ENCODE measurements around the gene WHRN.

The WHRN gene

GRCh38 chr9:114513055-114513958, 8.0 kb upstream of the WHRN start:
- no peak for DNase-seq

GRCh38 chr9:114511978-114512874, 7.0 kb upstream of the WHRN start:
- no peak for DNase-seq

GRCh38 chr9:114507726-114508125, 2.5 kb upstream of the WHRN start:
- no peak for DNase-seq

- no peak for DNase-seq
Measured at GRCh38 chr9:114506082-114506390, 763 bp upstream of the WHRN start.

GRCh38 chr9:114504341-114505186, 709 bp downstream of the WHRN start:
- peak; percentile 58 for DNase-seq

- no peak for DNase-seq
Measured at GRCh38 chr9:114503522-114504340, 1.5 kb downstream of the WHRN start.

- DNase-seq, result no peak
Measured at GRCh38 chr9:114503009-114503408, 2.3 kb downstream of the WHRN start.

- no peak for DNase-seq
Measured at GRCh38 chr9:114501796-114502682, 3.2 kb downstream of the WHRN start.

- DNase-seq, result no peak
Measured at GRCh38 chr9:114500697-114501292, 4.5 kb downstream of the WHRN start.

GRCh38 chr9:114499941-114500696, 5.2 kb downstream of the WHRN start:
- no peak for DNase-seq

- no peak for DNase-seq
Measured at GRCh38 chr9:114499528-114499927, 5.7 kb downstream of the WHRN start.

GRCh38 chr9:114497727-114498382, 7.4 kb downstream of the WHRN start:
- DNase-seq, result no peak

- no peak for DNase-seq
Measured at GRCh38 chr9:114497236-114497635, 8.0 kb downstream of the WHRN start.

- DNase-seq, result no peak
Measured at GRCh38 chr9:114496011-114496410, 9.3 kb downstream of the WHRN start.

GRCh38 chr9:114494776-114495569, 10.3 kb downstream of the WHRN start:
- no peak for DNase-seq

GRCh38 chr9:114493521-114494184, 11.6 kb downstream of the WHRN start:
- DNase-seq, result no peak

- no peak for DNase-seq
Measured at GRCh38 chr9:114492991-114493390, 12.3 kb downstream of the WHRN start.

All from activated CD4-positive, alpha-beta T cell treated with anti-CD3 and anti-CD28 coated beads for 48 hours (primary cell).